GM21528 (cell line): ENCODE data around the gene PCYT2.
"Not testable (repeated sequence)": the region's sequence is repeated elsewhere in the genome, so short reads cannot be mapped to it uniquely, and the experiment has no call there.

Experiments used
- ATAC-seq: cut with Tn5 transposase; IDR thresholded peaks from one replicate; pipeline ENCODE4 v1.9.1; 2021; ENCODE audit warnings: mild to moderate bottlenecking, moderate library complexity; ENCODE audit not compliant: unreplicated experiment, low FRiP score

The PCYT2 gene

DNA sequence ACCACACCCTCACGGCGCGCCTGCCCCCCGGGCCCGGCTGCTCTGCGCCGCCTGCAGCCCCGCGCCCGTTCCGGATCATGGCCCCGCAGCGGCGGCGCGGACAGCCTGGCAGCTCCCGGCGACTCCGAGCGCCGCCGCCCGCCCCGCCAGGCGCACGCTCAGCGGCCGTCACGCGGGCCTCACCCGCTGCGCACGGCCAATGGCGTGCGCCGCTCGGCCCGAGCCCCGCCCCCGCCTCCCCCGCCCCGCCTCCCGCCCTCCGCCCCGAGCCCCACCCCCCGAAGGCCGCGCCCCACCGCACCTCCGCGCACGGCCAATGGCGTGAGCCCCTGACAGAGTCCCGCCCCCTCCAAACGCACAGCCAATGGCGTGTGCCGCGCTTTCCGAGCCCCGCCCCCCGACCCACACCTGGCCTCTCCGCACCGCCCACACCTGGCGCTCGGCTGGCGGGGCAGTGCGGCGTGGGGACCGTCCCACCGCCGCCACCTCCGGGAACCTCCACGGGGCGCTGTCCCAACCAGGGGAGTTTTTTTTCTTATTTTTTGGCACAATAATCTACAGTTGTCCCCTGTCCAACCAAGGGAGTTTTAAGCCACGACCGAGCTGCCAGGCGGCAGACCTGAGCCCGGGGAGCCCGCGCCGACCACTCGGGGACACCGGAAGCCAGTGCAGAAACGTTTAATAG, at the start of gene PCYT2:
TSS of gene PCYT2 (minus strand) at position 123 of the 685 bp plus-strand sequence. CDS start at position 79, 44 bp downstream.
- ATAC-seq = peak; percentile 57

DNA sequence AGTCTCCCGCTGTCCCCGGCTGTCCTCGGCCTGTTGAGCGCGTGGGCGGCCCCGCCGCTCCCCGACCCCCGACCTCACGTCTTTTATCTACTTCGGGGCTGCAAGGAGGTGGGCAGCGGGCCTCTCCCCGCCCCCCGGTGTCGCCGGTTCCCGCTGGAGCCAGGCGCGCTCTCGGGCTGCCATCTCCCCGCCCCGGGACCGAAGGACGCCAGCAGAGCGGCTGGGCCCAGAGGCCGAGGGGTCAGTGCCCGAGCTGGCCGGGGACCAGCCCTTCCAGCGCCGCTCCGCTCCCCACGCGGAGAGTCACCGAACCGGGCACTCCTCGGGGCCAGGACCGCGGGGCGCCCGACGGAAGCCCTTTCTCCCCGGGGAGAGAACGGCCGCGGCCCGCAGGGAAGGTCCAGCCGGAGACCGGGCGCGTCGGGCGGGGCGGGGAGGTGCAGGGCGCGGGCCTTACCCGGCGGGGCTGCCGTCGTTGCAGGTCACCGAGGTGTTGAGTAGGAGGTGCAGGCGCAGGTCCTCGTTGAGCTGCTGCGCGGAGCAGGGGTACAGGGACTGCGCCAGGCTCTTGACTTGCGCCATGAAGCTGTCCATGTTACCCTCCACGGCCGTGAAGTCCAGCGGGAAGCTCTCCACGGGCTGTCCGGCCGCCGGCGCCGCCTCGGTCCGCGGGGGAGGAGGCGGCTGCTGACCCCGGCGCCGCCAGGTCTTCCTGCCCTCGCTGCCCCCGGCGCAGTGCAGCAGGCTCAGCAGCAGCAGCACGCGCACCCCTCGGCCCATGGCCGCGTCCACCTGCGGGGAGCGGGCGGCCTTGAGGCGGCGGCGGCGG, 49.1 kb upstream of the PCYT2 start:
- ATAC-seq = no peak

DNA sequence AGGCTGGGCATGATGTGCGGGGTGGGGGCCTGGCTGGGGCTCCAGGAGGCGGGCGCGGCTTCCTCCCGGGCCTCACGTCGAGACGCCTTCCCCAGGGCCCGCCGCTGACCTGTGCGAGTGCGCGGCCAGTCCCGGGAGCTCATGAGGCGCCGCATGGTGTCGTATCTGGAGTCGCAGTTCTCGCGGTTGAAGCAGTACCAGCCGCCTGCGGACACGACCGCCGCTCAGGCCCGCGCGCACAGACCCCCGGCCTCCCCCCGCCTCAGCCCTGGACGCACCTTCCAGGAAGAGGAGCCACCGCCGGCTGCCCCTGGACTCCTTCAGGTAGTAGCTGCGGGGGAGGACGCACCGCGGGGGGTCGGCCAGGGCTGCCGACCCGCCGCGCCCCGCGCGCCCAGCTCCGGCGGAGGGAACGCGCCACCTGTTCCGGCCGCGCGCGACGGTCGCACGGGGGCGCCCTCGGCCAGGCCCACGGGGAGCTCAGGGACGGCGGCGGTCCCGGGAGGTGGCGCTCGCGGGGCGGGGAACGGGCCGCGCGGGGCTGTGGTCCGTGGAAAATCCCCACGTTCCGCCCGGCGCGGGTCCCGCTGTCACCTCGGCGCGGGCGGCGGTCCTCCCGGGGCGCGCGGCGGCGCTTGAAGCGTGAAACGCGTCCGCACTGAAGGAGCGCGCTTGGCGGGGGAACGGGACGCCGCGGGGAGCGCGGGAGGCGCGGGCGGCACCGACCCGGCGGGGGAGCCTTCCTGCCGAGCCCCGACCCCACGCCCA, 48.3 kb upstream of the PCYT2 start:
- ATAC-seq = no peak

DNA sequence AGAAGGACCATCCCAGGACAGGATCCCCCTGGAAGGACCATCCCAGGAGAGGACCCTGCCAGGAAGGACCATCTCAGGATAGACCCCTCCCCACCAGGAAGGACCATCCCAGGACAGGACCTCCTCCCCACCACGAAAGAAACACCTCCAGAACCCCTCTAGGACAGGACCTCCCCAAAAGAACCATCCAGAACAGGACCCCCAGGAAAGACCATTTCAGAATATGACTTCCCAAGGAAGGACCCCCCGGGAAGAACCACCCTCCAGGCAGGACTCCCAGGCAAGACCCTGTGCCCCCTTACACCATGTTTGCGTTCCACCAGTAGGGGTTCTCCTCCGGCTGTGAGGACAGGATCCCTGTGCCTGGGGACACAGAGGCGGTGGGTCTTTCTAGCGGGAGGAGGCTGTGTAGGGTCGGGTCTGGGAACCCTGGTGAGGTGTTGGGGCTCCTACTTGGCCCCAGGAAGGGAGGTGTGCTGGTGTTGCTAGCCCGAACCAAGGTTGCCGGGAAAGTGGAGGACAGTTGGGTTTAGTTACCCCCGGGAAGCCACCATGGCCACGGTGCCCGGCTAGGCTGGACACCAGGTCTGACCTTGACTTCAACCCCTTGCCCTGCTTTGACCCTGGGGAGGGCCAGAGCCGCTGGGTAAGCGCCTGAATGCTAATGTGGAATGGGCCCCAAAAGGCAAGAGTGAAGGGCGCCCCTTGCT, 47.6 kb upstream of the PCYT2 start:
- no peak for ATAC-seq

DNA sequence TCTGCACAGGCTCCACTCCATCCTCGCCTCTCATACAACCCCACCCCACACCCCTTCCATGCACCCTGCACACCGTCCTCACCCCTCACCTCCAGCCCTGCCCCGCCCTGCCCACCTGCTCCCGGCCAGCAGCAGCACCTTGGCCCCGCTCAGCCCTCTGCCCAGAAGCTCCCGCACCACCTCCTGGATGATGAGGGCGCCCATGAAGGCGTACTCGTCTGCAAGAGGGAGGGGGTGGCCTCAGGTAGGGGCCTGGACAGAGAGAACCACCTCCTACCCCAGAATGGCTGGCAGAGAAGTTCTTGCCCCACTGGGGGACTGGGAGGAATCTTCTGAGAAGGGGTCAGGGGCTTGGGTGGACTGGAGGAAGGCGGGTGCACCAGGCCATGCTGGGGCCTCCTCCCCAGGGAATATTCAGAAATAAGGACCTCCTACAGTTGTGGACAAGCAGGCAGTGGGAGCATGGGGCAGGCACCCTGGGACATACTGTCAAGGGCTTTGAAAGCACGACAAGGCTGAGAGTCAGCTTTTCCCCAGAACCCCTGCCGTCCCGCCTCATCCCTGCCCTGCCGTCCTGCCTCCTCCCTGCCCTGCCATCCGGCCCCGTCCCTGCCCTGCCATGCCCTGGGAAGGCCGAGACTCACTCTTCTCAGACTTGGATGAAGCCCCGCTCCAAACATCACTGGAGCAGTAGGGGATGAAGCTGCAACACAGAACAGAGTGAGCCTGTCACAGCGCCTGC, 46.7 kb upstream of the PCYT2 start:
- ATAC-seq = no peak

DNA sequence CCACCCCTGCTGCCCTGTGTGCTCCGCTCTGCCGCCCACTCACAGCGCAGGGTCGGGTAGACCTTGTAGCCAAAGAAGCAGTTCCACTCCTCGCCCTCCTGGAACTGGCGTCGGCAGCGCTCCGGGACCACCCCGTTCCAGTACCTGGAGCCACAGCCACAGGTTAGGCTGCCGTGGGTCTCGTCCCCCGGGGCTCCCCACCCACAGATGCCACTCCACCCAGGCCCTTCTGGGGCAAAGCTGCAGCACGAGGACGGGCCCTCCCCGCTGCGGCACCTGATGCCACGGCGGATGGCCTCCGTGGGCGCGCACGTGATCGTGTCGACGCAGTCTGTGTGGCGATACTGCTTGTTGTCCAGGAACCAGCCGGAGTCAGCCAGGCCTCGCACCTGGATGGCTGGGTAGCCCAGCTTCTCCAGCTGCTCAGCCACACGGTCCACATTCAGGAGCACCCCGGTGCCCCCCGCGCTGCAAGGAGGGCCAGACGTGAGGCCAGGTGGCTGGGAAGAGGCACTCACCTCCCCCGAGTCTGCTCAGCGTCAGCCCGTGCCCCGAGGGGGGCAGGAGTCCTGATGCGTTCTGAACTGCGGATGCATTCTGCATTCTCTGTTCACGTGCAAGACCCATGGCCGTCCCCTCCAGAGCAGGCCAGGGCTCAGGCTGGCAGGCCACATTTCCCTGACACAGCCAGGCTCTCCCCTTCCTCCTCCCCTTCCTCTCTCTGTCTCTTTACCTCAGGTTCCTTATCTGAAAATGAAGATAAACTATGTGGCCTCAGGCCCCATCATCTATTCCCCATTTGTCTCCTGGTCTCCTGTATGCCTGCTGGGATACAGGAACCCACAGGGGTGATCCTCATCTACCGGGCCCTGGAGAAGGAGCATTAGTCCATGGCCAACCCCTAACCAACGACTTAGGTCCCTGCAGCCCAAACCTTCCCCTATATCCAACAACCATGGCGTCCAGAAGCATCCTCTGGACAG, 45.7 kb upstream of the PCYT2 start:
- ATAC-seq = no peak

DNA sequence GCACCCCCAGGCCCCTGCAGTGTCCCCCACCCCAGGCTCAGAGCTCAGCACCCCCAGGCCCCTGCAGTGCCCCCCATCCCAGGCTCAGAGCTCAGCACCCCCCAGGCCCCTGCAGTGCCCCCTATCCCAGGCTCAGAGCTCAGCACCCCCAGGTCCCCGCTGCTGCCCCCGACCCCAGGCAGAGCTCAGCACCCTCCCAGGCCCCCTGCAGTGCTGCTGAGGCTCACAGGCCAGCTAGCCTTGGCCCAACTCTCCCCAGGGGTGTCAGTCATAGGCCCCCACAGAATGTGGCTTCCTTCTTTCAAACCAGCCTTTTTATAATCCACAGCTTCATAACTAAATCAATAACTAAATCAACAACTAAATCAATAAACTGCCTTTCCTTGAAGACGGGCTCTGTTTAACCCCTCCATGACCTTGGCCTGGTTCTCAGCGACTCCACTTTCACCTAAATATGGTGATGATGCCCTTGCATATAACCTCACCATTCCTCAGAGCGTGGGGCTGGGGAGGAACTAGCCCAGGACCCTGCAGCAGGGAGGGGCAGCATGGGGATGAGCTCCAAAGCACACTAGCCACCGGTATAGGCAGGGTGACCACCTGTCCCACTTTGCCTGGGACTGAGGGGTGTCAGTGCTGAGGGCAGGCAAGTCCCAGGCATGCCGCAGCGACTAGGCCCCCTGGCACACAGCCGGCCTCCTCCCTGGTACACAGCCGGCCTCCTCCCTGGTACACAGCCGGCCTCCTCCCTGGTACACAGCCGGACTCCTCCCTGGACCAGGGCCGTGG, 44.8 kb upstream of the PCYT2 start:
- ATAC-seq = no peak

DNA sequence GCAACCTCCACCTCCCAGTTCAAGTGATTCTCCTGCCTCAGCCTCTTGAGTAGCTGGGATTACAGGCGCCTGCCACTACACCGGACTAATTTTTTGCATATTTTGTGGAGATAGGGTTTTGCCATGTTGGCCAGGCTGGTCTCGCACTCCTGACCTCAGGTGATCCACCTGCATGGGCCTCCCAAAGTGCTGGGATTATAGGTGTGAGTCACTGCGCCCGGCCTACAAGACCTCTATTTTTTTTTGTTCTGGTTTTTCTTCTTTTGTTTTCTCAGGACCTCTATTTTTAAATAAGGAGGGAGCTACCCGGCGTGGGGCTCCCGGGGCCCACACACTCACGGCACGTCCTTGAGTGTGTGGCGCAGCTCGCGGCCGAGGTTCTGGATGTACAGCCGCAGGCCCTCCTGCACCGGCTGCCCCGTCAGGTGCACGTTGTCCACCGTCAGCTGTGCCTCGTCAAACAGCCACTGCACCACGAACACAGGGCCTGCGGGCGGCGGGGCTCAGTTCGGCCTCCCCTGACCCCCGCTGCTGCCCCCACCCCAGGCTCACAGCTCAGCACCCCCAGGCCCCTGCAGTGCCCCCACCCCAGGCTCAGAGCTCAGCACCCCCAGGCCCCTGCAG, 44.0 kb upstream of the PCYT2 start:
- no peak for ATAC-seq

DNA sequence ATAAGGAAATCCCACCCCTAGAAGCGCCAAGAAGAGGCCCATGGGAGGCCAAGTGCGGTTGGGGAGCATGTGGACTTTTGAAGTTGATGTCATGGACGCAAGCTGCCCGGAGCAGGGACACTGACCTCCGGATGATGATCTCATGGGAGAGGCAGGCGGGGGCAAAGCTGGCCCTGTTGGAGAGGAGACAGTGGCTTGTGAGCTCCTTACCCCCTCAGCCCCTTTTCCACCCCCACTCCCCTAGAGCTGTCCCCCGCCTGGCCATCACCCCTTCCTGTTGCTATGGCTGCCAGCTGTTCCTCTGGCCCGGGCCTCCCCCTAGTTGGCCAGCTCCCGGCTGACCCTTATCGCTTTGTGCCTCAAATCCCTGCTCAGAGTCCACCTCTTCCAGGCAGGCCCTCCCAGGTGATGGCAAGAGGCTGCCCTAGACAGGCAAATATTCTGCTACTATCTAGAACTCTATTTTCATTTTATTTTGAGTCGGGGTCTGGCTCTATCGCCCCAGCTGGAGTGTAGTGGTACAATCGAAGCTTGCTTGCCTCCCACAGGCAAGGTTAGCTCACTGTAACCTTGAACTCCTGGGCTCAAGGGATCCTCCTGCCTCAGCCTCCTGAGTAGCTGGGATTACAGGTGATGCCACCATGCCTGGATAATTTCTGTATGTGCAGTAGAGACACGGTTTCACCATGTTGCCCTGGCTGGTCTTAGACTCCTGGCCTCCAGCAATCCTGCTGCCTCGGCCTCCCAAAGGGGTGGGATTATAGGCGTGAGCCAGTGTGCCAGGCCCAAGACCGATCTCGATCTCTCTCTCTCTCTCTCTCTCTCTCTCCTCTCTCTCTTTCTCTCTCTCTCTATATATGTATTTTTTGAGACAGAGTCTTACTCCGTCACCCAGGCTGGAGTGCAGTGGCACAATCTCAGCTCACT, 43.2 kb upstream of the PCYT2 start:
- no peak for ATAC-seq

DNA sequence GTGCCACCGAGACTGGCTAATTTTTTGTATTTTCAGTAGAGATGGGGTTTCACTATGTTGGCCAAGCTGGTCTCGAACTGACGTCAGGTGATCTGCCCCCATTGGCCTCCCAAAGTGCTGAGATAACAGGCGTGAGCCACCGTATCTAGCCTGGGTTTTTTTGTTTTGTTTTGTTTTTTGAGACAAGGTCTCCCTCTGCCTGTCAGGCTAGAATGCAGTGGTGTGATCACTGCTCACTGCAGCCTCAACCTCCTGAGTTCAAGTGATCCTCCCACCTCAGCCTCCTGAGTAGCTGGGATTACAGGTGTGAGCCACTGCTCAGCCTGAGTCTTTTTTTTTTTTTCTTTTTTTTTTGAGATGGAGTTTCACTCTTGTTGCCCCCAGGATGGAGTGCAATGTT, 42.2 kb upstream of the PCYT2 start:
- not testable (repeated sequence) for ATAC-seq

DNA sequence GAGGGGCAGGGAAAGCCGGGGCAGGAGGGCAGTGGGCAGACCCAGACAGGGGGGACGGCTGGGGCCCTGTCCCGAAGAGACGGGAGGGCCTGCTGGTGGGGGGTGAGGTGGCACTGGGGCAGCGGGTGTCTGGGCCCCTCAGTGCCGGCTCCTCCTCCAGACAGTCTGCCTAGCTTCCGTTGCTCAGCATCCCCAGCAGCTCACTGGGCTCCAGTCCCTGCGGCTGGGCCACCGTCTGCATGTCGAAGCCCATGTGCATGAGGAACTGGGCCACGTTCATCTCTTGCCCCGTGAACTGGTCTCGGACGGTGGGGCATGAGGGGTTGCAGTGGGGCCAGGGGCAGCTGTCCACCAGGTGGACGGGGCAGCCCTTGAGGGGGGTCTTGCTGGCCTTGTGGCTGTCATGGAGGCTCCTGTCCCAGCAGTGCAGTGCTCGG, 41.6 kb upstream of the PCYT2 start:
- no peak for ATAC-seq

DNA sequence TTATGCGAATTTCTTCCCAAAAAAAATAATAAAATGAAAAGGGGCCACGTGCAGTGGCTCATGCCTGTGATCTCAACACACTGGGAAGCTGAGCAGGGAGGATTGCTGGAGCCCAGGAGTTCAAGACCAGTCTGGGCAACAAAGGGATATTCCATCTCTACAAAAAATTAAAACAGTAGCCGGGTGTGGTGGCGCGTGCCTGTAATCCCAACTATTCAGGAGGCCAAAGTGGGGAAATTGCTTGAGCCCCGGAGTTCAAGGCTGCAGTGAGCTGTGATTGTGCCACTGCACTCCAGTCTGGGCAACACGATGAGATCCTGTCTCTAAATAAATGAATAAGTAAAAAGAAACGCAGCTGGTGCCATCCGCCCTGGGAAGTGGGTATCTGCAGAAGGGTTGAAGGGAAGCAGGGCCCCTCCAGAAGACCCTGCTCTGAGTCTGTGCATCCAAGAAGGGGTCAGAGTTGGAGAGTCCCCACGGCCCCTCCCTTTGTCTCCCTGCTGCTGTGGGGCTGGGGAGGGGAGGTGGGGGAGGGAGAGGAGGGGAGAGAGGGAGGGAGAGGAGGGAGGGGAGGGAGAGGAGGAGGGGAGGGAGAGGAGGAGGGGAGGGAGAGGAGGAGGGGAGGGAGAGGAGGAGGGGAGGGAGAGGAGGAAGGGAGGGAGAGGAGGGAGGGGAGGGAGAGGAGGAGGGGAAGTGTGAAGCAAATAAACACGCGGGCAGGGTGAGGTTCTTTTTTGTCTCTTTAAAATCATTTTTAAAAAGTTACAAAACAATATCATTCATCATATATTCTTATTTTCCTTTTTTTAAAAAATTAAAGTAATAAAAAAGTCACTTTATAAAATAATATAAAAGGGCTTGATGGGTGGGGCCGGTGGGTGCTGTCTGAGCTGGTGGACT, 40.8 kb upstream of the PCYT2 start:
- no peak for ATAC-seq

DNA sequence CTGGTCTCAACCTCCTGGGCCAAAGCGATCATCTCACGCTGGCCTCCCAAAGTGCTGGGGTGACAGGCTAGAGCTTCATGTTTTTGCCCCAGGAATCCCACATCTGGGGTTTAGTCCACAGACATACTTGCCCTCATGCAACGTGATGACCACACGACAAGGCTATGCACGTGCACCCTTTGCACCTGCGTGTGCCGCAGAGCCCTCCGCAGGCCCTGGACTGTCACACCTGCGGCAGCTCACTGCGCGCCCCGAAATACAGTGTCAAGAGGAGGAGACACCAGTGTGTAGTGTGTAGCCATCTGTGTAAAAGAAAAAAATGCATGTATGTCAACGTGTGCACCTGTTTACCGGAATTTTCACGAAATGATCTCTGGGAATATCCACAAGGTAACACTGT, 39.3 kb upstream of the PCYT2 start:
- no peak for ATAC-seq

DNA sequence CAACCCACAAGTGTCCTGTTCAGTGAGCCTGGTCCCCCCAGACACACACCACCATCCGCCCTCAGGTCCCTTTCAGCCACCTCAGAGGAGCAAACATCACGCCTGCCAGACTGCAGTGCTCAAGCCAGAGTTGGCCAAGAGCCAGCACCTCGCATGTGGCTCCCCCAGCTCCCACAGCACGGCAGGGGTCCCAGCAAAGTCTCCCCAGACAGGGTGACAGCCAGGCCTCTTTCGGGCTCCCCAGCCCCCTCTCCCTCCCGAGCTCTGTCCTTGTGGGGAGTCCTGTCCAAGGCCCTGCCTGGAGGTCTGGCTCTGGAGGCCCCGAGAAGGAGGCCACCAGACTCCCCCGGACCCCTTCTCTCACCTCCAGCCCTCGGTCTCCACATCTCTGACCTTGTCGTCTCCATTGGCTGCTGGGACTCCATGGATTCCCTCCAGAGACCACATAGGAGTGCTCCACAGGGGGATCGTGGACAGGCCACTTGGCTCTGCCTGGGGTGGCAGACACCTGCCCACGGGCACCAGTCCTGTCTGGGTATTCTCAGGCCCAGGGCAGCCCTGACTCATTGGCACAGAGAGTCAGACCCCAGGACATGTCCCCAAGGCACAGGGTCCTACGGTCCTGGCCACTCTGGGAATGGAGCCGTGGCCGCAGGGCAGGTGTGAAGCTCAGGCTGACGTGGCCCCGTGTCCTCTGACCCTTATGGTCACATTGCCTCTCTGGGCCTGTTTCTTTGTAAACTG, 37.6 kb upstream of the PCYT2 start:
- no peak for ATAC-seq

DNA sequence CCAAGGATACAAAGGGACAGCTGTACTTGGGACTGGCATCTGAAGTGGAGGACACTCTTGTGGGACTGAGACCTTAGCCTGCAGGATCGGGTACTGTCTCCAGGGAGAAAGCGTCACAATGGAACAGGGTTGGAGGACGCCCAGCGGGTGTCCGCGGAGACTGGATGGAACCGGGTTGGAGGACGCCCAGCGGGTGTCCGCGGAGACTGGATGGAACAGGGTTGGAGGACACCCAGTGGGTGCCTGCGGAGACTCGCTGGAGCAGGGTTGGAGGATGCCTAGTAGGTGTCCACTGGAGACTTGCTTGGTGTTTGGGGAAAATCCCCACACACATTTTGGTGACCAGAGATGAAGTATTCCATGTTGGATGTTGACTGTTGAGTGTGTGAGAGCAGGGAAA, 36.0 kb upstream of the PCYT2 start, which contains the start of gene MYADML2:
TSS of gene MYADML2 (minus strand) at position 45 of the 400 bp plus-strand sequence. CDS start 5,492 bp downstream, outside the sequence.
- ATAC-seq = no peak
